Mesothelial cell of epicardium (in vitro differentiated cells): ENCODE measurements around the gene PRRG2. TPM values are rescaled to one million over a fixed set of nuclear protein-coding genes. Genes with fewer than 3 reads are reported as not detected.

Experiments
- DNase-seq, 2 experiments: peaks; one replicate each; pipeline ENCODE4 v3.0.0; 2021; ENCODE audit warnings: low spot score in 2 of 2; ENCODE audit not compliant: unreplicated experiment in 2 of 2
- H3K27ac Mint-ChIP-seq: 2 replicates; pipeline ENCODE4 v1.8.0; 2021; ENCODE audit warnings: mixed read lengths
- H3K27me3 Mint-ChIP-seq: 2 replicates; pipeline ENCODE4 v1.8.0; 2021; ENCODE audit warnings: low read depth, mixed read lengths
- H3K36me3 Mint-ChIP-seq: 2 replicates; pipeline ENCODE4 v1.8.0; 2021; ENCODE audit warnings: mixed read lengths
- H3K4me1 Mint-ChIP-seq: 2 replicates; pipeline ENCODE4 v1.8.0; 2021; ENCODE audit warnings: mixed read lengths
- H3K4me3 Mint-ChIP-seq: 2 replicates; pipeline ENCODE4 v1.8.0; 2021; ENCODE audit warnings: mild to moderate bottlenecking, moderate library complexity, mixed read lengths
- H3K9me3 Mint-ChIP-seq: 2 replicates; pipeline ENCODE4 v1.8.0; 2021; ENCODE audit warnings: mixed read lengths
- CTCF ChIP-seq: fragments of 200-600 bp; sonication (generic); IDR thresholded peaks from one replicate; pipeline ENCODE4 v1.5.0; 2021; ENCODE audit warnings: antibody characterized with exemption; ENCODE audit not compliant: unreplicated experiment
- total RNA-seq: library from RNA; stranded (reverse); gene quantifications from 3 replicates; pipeline ENCODE4 v1.2.1, GENCODE V29; 2021

Gene PRRG2
- total RNA-seq, 1 donor from 2014 or later = 0.87 TPM

- no peak for TF ChIP-seq CTCF
- peaks cover 6% of the 10 kb centered on the region for H3K4me1 Mint-ChIP-seq
- H3K36me3 Mint-ChIP-seq = peaks cover 10% of the 10 kb centered on the region
- H3K27me3 Mint-ChIP-seq = no peaks in the 10 kb centered on the region
- DNase-seq = no peak
- no peaks in the 10 kb centered on the region for H3K9me3 Mint-ChIP-seq
- H3K4me3 Mint-ChIP-seq = no peak overlapping the region
- peak overlapping the region; percentile 9 for H3K27ac Mint-ChIP-seq
These were observed 15.9 kb upstream of the PRRG2 start for GRCh38 chr19:49565261-49565660.

GRCh38 chr19:49566302-49566701 is 14.8 kb upstream of the PRRG2 start:
- TF ChIP-seq CTCF = no peak
- no peaks in the 10 kb centered on the region for H3K9me3 Mint-ChIP-seq
- H3K27ac Mint-ChIP-seq = no peak overlapping the region
- peaks cover 11% of the 10 kb centered on the region for H3K4me1 Mint-ChIP-seq
- no peaks in the 10 kb centered on the region for H3K27me3 Mint-ChIP-seq
- peaks cover 8% of the 10 kb centered on the region for H3K36me3 Mint-ChIP-seq
- H3K4me3 Mint-ChIP-seq = no peak overlapping the region
- no peak for DNase-seq

- TF ChIP-seq CTCF = no peak
- Mint-ChIP-seq H3K27ac (peak overlapping the region; percentile 45), H3K27me3 (no peaks in the 10 kb centered on the region), H3K4me3 (no peak overlapping the region), H3K9me3 (no peaks in the 10 kb centered on the region), H3K36me3 (peaks cover 8% of the 10 kb centered on the region), H3K4me1 (peaks cover 11% of the 10 kb centered on the region)
- no peak for DNase-seq
These were observed 13.2 kb upstream of the PRRG2 start for GRCh38 chr19:49567861-49568441.

- H3K36me3 Mint-ChIP-seq = peaks cover 4% of the 10 kb centered on the region
- H3K4me1 Mint-ChIP-seq = peaks cover 8% of the 10 kb centered on the region
- no peak overlapping the region for H3K4me3 Mint-ChIP-seq
- TF ChIP-seq CTCF = peak; percentile 98
- no peaks in the 10 kb centered on the region for H3K27me3 Mint-ChIP-seq
- peak overlapping the region; percentile 80 for H3K27ac Mint-ChIP-seq
- no peaks in the 10 kb centered on the region for H3K9me3 Mint-ChIP-seq
- DNase-seq = no peak
These were observed 10.8 kb upstream of the PRRG2 start for GRCh38 chr19:49570138-49570856.

- Mint-ChIP-seq H3K36me3 (peaks cover 3% of the 10 kb centered on the region), H3K4me3 (no peak overlapping the region), H3K27me3 (no peaks in the 10 kb centered on the region), H3K4me1 (peaks cover 8% of the 10 kb centered on the region), H3K9me3 (no peaks in the 10 kb centered on the region), H3K27ac (no peak overlapping the region)
- no peak for TF ChIP-seq CTCF
- DNase-seq = no peak
These were observed 10.0 kb upstream of the PRRG2 start for GRCh38 chr19:49570997-49571676.
